HepG2 (cell line): ENCODE measurements around the gene BCAS3. TPM values are rescaled to one million over a fixed set of nuclear protein-coding genes. Genes with fewer than 3 reads are reported as not detected.

ENCODE experiments used
- BATF2 ChIP-seq: sonication (generic); formaldehyde crosslinking; IDR thresholded peaks from 2 replicates; pipeline ENCODE4 v1.8.0; 2022; ENCODE audit warnings: mild to moderate bottlenecking, missing genetic modification reagents, moderate library complexity
- GLI4 ChIP-seq: sonication (generic); formaldehyde crosslinking; IDR thresholded peaks from 2 replicates; pipeline ENCODE4 v1.5.1; 2020; ENCODE audit warnings: missing genetic modification reagents, mild to moderate bottlenecking, moderate library complexity, borderline replicate concordance
- GMEB1 ChIP-seq: sonication (generic); formaldehyde crosslinking; IDR thresholded peaks from 2 replicates; pipeline ENCODE4 v1.5.1; 2020; ENCODE audit warnings: missing genetic modification reagents, mild to moderate bottlenecking, borderline replicate concordance
- HBP1 ChIP-seq: IDR thresholded peaks from 2 replicates; pipeline ENCODE4 v1.6.1; 2016; ENCODE audit warnings: low read depth, control low read depth
- HDAC1 ChIP-seq: sonication (generic); formaldehyde crosslinking; IDR thresholded peaks from 2 replicates; pipeline ENCODE4 v1.5.1; 2020; ENCODE audit warnings: mild to moderate bottlenecking, missing genetic modification reagents
- MXI1 ChIP-seq: IDR thresholded peaks from 3 replicates; pipeline ENCODE4 v1.6.1; 2012; ENCODE audit warnings: low read depth, low read length, inconsistent platforms, borderline replicate concordance
- NFYB ChIP-seq: sonication (generic); formaldehyde crosslinking; IDR thresholded peaks from 2 replicates; pipeline ENCODE4 v1.4.0; 2020; ENCODE audit warnings: missing genetic modification reagents
- PCBP1 ChIP-seq: fragments of 200-400 bp; formaldehyde crosslinking; IDR thresholded peaks from 2 replicates; pipeline ENCODE4 v1.6.1; 2017; ENCODE audit warnings: mild to moderate bottlenecking, low read depth, low read length, borderline replicate concordance
- RXRA ChIP-seq: sonication (generic); formaldehyde crosslinking; IDR thresholded peaks from 2 replicates; pipeline ENCODE4 v1.5.1; 2020; ENCODE audit warnings: missing genetic modification reagents
- SMARCC2 ChIP-seq: fragments of 450-650 bp; IDR thresholded peaks from 2 replicates; pipeline ENCODE4 v1.6.1; 2017; ENCODE audit warnings: antibody characterized with exemption, mild to moderate bottlenecking
- YY1 ChIP-seq: IDR thresholded peaks from 2 replicates; pipeline ENCODE4 v1.6.1; 2011; ENCODE audit warnings: low read length, low read depth, moderate library complexity, mild to moderate bottlenecking; ENCODE audit not compliant: insufficient read depth, insufficient replicate concordance
- ZNF331 ChIP-seq: sonication (generic); formaldehyde crosslinking; IDR thresholded peaks from 2 replicates; pipeline ENCODE4 v1.4.0; 2020; ENCODE audit warnings: missing genetic modification reagents
- ZNF777 ChIP-seq: sonication (generic); formaldehyde crosslinking; IDR thresholded peaks from 2 replicates; pipeline ENCODE4 v1.4.0; 2020; ENCODE audit warnings: missing genetic modification reagents
- polyA plus RNA-seq, 8 experiments: library from polyadenylated mRNA; depleted of rRNA in 3 of 8; stranded (reverse) in 7 of 8; unstranded in 1 of 8; fragments of >200 nt; fragmentation: Illumina TruSeq in 4 of 8; extraction: Trizol in 4 of 8; gene quantifications; 2 replicates each; pipeline versions ENCODE4 v1.2.1 to v1.2.3, GENCODE V29; 2011 to 2016; ENCODE audit warnings: low read depth in 4 of 8, missing spikeins in 1 of 8, mixed read lengths in 1 of 8; ENCODE audit not compliant: insufficient read depth in 1 of 8
- total RNA-seq, 5 experiments: library from RNA; depleted of rRNA; stranded (reverse); fragments of >200 nt; fragmentation: Illumina TruSeq; extraction: Trizol; gene quantifications; 2 replicates each; pipeline ENCODE4 v1.2.3, GENCODE V29; 2016; ENCODE audit warnings: low read depth in 1 of 5

BCAS3 gene
- total and polyA plus RNA-seq, 2 of the 13 experiments (the other 11 are each of a cell fraction or from before 2014, with no cell fraction given) = 10.7 to 11.2 TPM

GRCh38 chr17:61401389-61402072 is 723.9 kb downstream of the BCAS3 start (continued):
- TF ChIP-seq HBP1 (CRISPR knock-in tag) (no peak), GLI4 (no peak), PCBP1 (0 out of 2 replicates have a peak, but pooled peaks have one; percentile 72), BATF2 (CRISPR knock-in tag) (no peak), RXRA (CRISPR knock-in tag) (peak; percentile 43; the same call in 1 of the 2 replicates), GMEB1 (CRISPR knock-in tag) (no peak), MXI1 (no peak), SMARCC2 (no peak), ZNF777 (CRISPR knock-in tag) (no peak), YY1 (no peak), NFYB (CRISPR knock-in tag) (peak; percentile 2; the same call in 1 of the 2 replicates), HDAC1 (CRISPR knock-in tag) (0 out of 2 replicates have a peak, but pooled peaks have one; percentile 15), ZNF331 (CRISPR knock-in tag) (no peak)
